GM23248 (cell line): ENCODE measurements around the gene LMAN2. TPM values are rescaled to one million over a fixed set of nuclear protein-coding genes. Genes with fewer than 3 reads are reported as not detected.
A peak's percentile ranks its signal among the peaks of the same experiment; 100 is the strongest.

Experiments used
- DNase-seq: peaks from one replicate; pipeline ENCODE4 v3.0.0-alpha.2; 2015
- H2AFZ ChIP-seq: fragments of 200-600 bp; sonication (generic); 2 replicates; pipeline ENCODE4 v1.6.1; 2016; ENCODE audit warnings: antibody characterized with exemption
- H3F3A ChIP-seq: fragments of 200-600 bp; sonication (generic); 2 replicates; pipeline ENCODE4 v1.6.1; 2016; ENCODE audit warnings: mild to moderate bottlenecking, antibody characterized with exemption, mixed run types; ENCODE audit not compliant: insufficient read depth
- H3K27ac ChIP-seq: fragments of 200-600 bp; sonication (generic); 2 replicates; pipeline ENCODE4 v1.5.1; 2016; ENCODE audit warnings: mild to moderate bottlenecking
- H3K27me3 ChIP-seq: fragments of 200-600 bp; sonication (generic); replicated peaks from 2 replicates; pipeline ENCODE4 v1.6.1; 2016; ENCODE audit warnings: mild to moderate bottlenecking; ENCODE audit not compliant: insufficient read depth
- H3K36me3 ChIP-seq: fragments of 200-600 bp; sonication (generic); 2 replicates; pipeline ENCODE4 v1.6.1; 2016; ENCODE audit warnings: low read depth, mild to moderate bottlenecking
- H3K4me1 ChIP-seq: fragments of 200-600 bp; sonication (generic); 2 replicates; pipeline ENCODE4 v1.6.1; 2016; ENCODE audit warnings: mild to moderate bottlenecking; ENCODE audit not compliant: insufficient read depth
- H3K4me2 ChIP-seq: fragments of 200-600 bp; sonication (generic); one replicate; pipeline ENCODE4 v1.6.1; 2016; ENCODE audit warnings: mild to moderate bottlenecking; ENCODE audit not compliant: unreplicated experiment
- H3K4me3 ChIP-seq: fragments of 200-600 bp; sonication (generic); 2 replicates; pipeline ENCODE4 v1.5.1; 2016; ENCODE audit warnings: mild to moderate bottlenecking
- H3K79me2 ChIP-seq: fragments of 200-600 bp; sonication (generic); 2 replicates; pipeline ENCODE4 v1.6.1; 2016; ENCODE audit warnings: mild to moderate bottlenecking; ENCODE audit not compliant: insufficient read depth
- H3K9ac ChIP-seq: fragments of 200-600 bp; sonication (generic); 2 replicates; pipeline ENCODE4 v1.6.1; 2016; ENCODE audit warnings: mild to moderate bottlenecking
- H3K9me2 ChIP-seq: fragments of 200-600 bp; sonication (generic); 2 replicates; pipeline ENCODE4 v1.6.1; 2016; ENCODE audit warnings: mixed run types, mild to moderate bottlenecking, moderate library complexity; ENCODE audit not compliant: insufficient read depth
- H3K9me3 ChIP-seq: fragments of 200-600 bp; sonication (generic); one replicate; pipeline ENCODE4 v1.6.1; 2017; ENCODE audit warnings: low read depth
- H4K20me1 ChIP-seq: fragments of 200-600 bp; sonication (generic); 2 replicates; pipeline ENCODE4 v1.6.0; 2016; ENCODE audit not compliant: insufficient read depth
- EZH2 ChIP-seq: fragments of 200-600 bp; sonication (generic); IDR thresholded peaks from 2 replicates; pipeline ENCODE4 v1.6.1; 2018; ENCODE audit warnings: antibody characterized with exemption, mild to moderate bottlenecking; ENCODE audit not compliant: insufficient read depth, poor library complexity, severe bottlenecking
- EZH2phosphoT487 ChIP-seq: fragments of 200-600 bp; sonication (generic); IDR thresholded peaks from 2 replicates; pipeline ENCODE4 v1.6.1; 2018; ENCODE audit warnings: antibody characterized with exemption, moderate library complexity, mild to moderate bottlenecking, low read depth; ENCODE audit not compliant: insufficient read depth
- WGBS, 2 experiments: methylation state at CpG; one replicate each; pipeline ENCODE4 v1.1.6; 2015 to 2017; ENCODE audit warnings: low lambda C conversion rate in 2 of 2, low coverage in 1 of 2; ENCODE audit errors: missing lambda C conversion rate in 2 of 2; 5-methylcytosine and 5-hydroxymethylcytosine counted together
- in situ Hi-C: fragments of 300-500 bp; cut with MboI; formaldehyde crosslinking; loops from 2 replicates; pipeline ENCODE4 v1.15.0; 2020
- polyA plus RNA-seq: library from polyadenylated mRNA; unstranded; fragments of >200 nt; fragmentation: Nextera tagmentation; extraction: Ambion mirVana; gene quantifications from 2 replicates; pipeline ENCODE4 v1.2.1, GENCODE V29; 2016
- total RNA-seq: library from RNA; depleted of rRNA; stranded (reverse); fragments of >200 nt; shearing (Covaris generic); gene quantifications from 2 replicates; pipeline ENCODE4 v1.2.3, GENCODE V29; 2014

Gene LMAN2
- total and polyA plus RNA-seq, 2 experiments from 2014 or later = 303 to 313 TPM

- no peak overlapping the region for H3K4me3 ChIP-seq
- no peaks in the 10 kb centered on the region for H3K36me3 ChIP-seq
- H3K4me1 ChIP-seq = peaks cover 19% of the 10 kb centered on the region
- no peaks in the 10 kb centered on the region for H3K9me2 ChIP-seq
- H3K79me2 ChIP-seq = no peaks in the 10 kb centered on the region
- no peak overlapping the region for H3K27ac ChIP-seq
- WGBS, 2 experiments = 73 to 81% methylated on average over 10 to 11 of the region's 11 CpGs
- H3K4me2 ChIP-seq = no peak overlapping the region
- in situ Hi-C loops = no loop called here
- no peaks in the 10 kb centered on the region for H3K27me3 ChIP-seq
- peak; percentile 45 for DNase-seq
- TF ChIP-seq EZH2 = no peak
- no peak for TF ChIP-seq EZH2phosphoT487
- no peaks in the 10 kb centered on the region for H3K9me3 ChIP-seq
- no peak overlapping the region for H3K9ac ChIP-seq
- H2AFZ ChIP-seq = no peak overlapping the region
- no peaks in the 10 kb centered on the region for H3F3A ChIP-seq
- no peaks in the 10 kb centered on the region for H4K20me1 ChIP-seq
Measured at GRCh38 chr5:177364159-177364962, 12.9 kb upstream of the LMAN2 start.

GRCh38 chr5:177363565-177363964 is 12.1 kb upstream of the LMAN2 start:
- Histone ChIP-seq H3K9me2 (no peaks in the 10 kb centered on the region), H3K27ac (no peak overlapping the region), H3K27me3 (no peaks in the 10 kb centered on the region), H3K9ac (no peak overlapping the region), H2AFZ (peak overlapping the region; percentile 67), H4K20me1 (no peaks in the 10 kb centered on the region), H3F3A (no peaks in the 10 kb centered on the region), H3K4me1 (peaks cover 19% of the 10 kb centered on the region), H3K36me3 (no peaks in the 10 kb centered on the region), H3K4me3 (peak overlapping the region; percentile 47), H3K4me2 (peak overlapping the region; percentile 69), H3K79me2 (no peaks in the 10 kb centered on the region), H3K9me3 (no peaks in the 10 kb centered on the region)
- WGBS, 2 experiments = 28 to 29% methylated on average over 10 of the region's 10 CpGs
- no peak for DNase-seq
- in situ Hi-C loops = no loop called here
- no peak for TF ChIP-seq EZH2phosphoT487

GRCh38 chr5:177362610-177363507 is 11.4 kb upstream of the LMAN2 start:
- Histone ChIP-seq H3K27me3 (no peaks in the 10 kb centered on the region), H3F3A (no peaks in the 10 kb centered on the region), H2AFZ (peak overlapping the region; percentile 67), H3K27ac (no peak overlapping the region), H4K20me1 (no peaks in the 10 kb centered on the region), H3K4me2 (peak overlapping the region; percentile 69), H3K4me3 (peak overlapping the region; percentile 47), H3K79me2 (no peaks in the 10 kb centered on the region), H3K36me3 (no peaks in the 10 kb centered on the region), H3K9me2 (no peaks in the 10 kb centered on the region), H3K4me1 (peaks cover 19% of the 10 kb centered on the region), H3K9ac (no peak overlapping the region), H3K9me3 (no peaks in the 10 kb centered on the region)
- TF ChIP-seq EZH2 = no peak
- no peak for TF ChIP-seq EZH2phosphoT487
- in situ Hi-C loops = no loop called here
- peak; percentile 70 for DNase-seq
- WGBS, 2 experiments = 14 to 17% methylated on average over 37 to 58 of the region's 59 CpGs

- DNase-seq = no peak
- no peak overlapping the region for H3K4me2 ChIP-seq
- TF ChIP-seq EZH2 (no peak), EZH2phosphoT487 (no peak)
- no peaks in the 10 kb centered on the region for H3F3A ChIP-seq
- no peak overlapping the region for H3K27ac ChIP-seq
- H3K9me2 ChIP-seq = no peaks in the 10 kb centered on the region
- no peak overlapping the region for H3K4me3 ChIP-seq
- no peaks in the 10 kb centered on the region for H3K9me3 ChIP-seq
- H4K20me1 ChIP-seq = no peaks in the 10 kb centered on the region
- H3K4me1 ChIP-seq = peaks cover 15% of the 10 kb centered on the region; the same call in 1 of the 2 replicates
- H3K9ac ChIP-seq = no peak overlapping the region
- no peak overlapping the region for H2AFZ ChIP-seq
- H3K79me2 ChIP-seq = no peaks in the 10 kb centered on the region
- no peaks in the 10 kb centered on the region for H3K36me3 ChIP-seq
- H3K27me3 ChIP-seq = no peaks in the 10 kb centered on the region
- in situ Hi-C loops = no loop called here
- 52 to 58% methylated on average over 8 of the region's 8 CpGs for WGBS, 2 experiments
Measured at GRCh38 chr5:177362292-177362609, 10.8 kb upstream of the LMAN2 start.
